NCI-H1930 (cell line): ENCODE data around the gene SUSD2.
"Not testable (repeated sequence)": the region's sequence is repeated elsewhere in the genome, so short reads cannot be mapped to it uniquely, and the experiment has no call there.

Source experiments
- DNase-seq, 2 experiments: peaks; one replicate each; lab custom pipeline; 2025; lab: John Stamatoyannopoulos, UW

The SUSD2 gene

GRCh38 chr22:24181088-24181995 is at the start of gene SUSD2:
Gene SUSD2, plus strand, starts transcription at chr22:24181487. Its CDS starts 33 bp downstream, at chr22:24181520.
- no peak for DNase-seq

- DNase-seq: no peak
Measured at GRCh38 chr22:24133187-24133965, 47.9 kb upstream of the SUSD2 start.

DNA sequence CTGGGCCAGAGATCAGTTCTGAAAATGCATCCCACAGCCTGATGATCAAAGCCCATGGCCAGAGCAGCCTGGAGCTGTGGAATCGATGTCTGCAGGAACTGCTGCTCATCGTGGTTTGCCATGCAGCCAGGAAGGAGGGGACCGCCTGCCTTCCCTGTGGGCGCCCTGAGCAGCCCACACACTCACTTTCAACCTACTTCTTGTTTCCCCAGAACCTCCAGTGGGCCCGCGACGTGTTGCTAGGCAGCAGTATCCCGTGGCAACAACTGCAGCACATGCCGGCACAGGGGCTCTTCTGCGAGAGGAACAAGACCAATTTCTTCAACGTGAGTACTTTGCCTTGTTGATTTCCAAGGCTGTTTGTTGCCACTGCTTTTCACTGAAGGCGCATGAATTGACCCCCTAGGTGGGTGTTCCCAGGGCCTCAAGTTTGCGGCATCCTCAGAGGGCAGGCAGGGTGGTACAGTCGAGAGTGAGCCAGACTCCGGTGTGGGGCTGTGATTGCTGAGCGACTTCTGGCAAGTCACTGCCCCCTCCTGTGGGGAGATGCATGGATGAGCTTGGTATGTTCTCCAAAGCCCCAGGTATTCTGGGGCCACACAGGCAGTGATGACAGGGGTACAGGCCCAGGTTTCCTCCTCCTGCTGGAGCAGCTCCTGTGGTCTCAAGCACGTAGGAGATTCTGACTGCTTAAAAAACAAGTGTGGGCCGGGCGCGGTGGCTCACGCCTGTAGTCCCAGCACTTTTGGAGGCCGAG is 47.0 kb upstream of the SUSD2 start:
- DNase-seq: no peak

GRCh38 chr22:24136533-24136932 is 44.8 kb upstream of the SUSD2 start:
- not testable (repeated sequence) for DNase-seq

- DNase-seq: no peak
Measured at GRCh38 chr22:24137595-24137994, 43.7 kb upstream of the SUSD2 start.

GRCh38 chr22:24138649-24139420 is 42.5 kb upstream of the SUSD2 start:
- DNase-seq: no peak

DNA sequence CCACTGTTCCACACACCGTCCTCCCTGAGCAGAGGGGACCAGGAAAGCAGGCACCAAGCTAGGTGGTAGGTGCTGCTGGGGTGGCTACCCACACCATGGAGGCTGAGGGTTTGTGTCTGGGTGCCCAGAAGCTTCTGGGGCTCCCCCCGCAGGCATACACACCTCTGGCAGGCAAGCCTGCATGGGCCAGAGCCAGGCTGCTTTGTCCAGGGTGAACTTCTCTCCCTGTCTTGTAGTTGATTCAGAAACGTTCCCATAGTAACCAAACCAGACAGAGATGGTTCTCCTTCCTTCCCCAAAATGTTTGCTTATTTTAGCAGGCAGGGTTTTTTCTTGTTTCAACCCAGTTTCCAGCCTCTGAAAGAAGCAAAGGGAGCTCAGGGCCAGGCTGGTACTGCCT is 40.9 kb upstream of the SUSD2 start:
- no peak for DNase-seq

DNA sequence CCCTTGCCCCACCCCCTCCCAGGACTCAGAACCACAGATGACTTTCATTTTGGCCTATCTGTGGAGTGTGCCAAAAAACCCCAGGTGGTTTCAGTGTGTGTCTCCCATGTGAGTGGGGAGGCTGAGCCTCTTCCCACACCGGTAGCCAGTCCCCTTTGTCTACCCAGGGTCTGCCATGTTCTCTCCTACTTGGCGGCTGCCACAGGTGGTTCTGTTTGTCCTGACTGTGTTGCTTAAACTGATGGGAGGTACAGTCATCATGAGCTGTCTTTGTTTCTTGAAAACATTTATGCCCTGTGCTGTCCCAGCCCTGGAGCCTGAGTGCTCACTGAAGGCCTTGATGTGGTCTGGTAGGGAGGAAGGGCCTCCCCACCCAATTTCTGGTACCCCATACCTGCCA is 39.7 kb upstream of the SUSD2 start:
- no peak for DNase-seq

DNA sequence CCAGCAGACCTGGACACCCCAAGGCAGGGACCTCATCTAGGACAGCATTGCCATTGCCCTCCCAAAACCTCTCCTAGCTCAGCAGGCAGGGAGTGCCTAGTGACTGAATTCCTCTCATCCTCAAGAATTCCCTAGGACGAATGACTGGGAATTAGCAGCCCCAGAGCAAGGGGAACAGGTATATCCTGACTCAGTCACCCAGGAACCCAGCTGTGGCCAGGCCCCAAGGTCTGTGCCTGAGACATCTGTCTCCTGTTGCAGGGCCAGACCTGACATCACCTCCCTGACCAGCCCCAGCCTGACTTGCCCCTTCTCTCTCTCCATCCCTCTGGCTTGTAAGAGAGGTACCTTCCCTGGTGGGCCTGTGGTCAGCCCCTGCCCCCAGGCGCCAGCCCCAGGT is 39.0 kb upstream of the SUSD2 start:
- no peak for DNase-seq

DNA sequence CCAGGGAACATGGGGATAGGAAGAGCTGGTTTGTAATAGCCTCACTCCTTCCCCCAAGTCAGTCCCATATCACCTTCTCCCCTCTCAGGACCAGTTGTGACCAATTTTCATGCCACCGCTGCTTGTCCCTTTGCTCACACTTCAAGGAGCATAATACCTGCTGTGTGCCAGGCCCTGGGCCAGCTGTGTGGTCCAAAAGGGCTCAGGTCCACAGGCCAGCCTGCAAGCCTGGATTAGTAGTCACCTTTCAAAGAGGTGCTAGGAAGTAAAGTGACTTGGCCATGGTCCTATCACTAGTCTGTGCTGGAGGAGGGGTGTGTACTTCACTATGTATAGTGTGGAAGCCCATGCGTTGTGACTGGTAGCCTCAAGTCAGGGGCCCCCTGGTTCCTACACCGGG is 38.5 kb upstream of the SUSD2 start:
- DNase-seq: no peak

DNA sequence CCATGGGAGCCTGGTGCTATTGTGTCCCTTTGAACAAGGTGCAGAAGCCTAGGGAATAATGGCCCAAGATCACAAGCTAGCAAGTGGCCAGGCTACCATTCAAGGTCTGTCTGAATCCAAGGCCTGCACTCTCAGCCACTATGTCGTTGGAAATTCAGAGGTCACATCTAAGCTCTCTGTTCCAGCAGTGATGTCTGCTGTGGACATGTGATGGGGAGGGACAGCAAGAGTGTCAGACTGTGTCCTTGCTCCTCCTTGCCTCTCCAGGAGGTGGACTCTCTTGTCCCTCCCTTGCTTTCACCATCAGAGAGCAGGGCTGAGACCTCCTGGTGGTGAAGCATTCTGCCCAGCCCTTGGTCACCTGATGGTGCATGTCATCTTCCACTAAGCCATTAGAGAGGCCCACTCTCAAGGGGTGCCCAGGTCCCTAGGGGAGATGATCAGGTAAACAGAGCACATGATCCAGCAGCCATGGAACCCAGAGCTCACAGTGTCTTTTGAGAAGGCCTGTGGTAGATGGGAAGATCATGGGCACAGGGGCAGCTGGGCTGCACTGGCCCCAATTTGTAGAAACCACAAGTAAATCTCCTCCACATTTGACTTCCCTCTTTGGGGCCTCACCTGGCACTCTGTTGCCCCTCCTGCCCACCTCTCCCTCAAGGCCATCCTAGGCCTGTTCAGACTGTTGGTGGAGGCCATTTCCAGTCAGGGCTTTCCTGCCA is 37.1 kb upstream of the SUSD2 start:
- DNase-seq: no peak

GRCh38 chr22:24144778-24145085 is 36.6 kb upstream of the SUSD2 start:
- no peak for DNase-seq

- no peak for DNase-seq
Measured at GRCh38 chr22:24145446-24146193, 35.7 kb upstream of the SUSD2 start.

GRCh38 chr22:24146194-24146616 is 35.1 kb upstream of the SUSD2 start:
- DNase-seq: no peak

DNA sequence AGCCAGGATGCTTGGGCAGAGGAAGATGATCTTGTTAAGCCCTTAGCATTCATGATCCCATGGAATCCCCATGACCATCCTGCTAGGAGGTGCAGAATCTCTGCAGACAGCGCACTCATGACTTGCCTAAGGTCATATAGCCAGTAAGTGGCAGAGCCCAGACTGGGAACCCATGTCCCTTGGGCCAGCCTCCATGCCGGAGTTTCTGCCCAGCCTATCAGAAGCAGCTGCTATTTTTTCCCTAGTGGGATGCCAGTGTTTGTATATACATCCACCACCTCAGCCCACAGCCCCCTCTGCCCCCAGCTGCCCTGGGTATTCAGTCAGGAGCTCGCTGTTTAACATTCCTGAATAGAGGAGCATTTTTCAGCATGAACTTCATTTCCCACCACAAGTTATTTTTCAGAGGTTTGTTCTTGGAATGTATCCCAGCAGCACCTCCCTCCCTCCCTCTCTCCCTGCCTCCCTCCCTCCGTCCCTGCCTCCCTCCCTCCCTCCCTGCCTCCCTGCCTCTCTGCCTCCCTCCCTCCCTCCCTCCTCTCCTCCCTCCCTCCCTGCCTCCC is 34.4 kb upstream of the SUSD2 start:
- no peak for DNase-seq

DNA sequence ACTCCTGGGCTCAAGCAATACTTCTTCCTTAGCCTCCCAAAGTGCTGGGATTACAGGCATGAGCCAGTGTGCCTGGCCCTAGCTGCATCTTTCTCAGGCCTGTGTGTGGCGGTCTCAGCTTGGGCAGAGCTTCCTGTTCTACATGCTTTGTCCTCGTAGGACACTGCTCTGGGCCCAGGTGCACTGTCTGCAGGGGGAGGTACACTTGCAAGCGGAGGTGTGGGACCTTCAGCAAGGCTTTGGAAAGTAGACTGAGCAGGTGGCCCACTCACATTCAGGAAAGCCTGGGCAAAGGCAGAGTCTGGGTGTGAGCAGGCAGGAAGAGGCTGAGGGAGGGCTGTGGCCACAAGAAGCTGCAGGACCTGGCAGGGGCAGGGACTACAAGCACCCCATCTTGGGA is 33.6 kb upstream of the SUSD2 start:
- no peak for DNase-seq

- DNase-seq: no peak
Measured at GRCh38 chr22:24148266-24149197, 32.8 kb upstream of the SUSD2 start.

GRCh38 chr22:24149198-24149590 is 32.1 kb upstream of the SUSD2 start:
- no peak for DNase-seq

DNA sequence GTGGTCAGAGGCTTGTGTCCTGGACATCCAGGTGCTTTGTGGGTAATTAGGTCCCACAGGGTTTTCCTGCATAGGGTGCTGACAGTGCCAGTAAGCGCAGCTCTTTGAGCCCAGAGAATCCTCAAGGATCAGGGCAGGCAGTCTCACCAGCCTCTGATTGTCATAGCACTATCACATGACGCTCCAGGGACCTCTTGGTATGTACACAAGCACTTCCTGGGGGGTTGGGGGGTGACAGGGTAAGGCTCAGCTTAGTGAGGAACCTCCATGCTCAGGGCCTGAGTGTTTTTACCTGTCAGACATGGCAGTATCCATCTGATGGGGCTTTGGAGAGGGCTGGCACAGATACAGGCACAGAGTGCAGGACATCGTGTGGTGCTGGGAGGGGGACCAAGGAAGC is 27.9 kb upstream of the SUSD2 start:
- no peak for DNase-seq
